Hematopoietic multipotent progenitor cell treated with erythropoietin and hydrocortisone succinate and interleukin-3 and kit ligand, for 4 days (in vitro differentiated cells): ENCODE results near the gene CRELD2.

Source experiments
- DNase-seq: peaks from one replicate; pipeline ENCODE4 v3.0.0-alpha.2; 2015

Gene CRELD2

DNA sequence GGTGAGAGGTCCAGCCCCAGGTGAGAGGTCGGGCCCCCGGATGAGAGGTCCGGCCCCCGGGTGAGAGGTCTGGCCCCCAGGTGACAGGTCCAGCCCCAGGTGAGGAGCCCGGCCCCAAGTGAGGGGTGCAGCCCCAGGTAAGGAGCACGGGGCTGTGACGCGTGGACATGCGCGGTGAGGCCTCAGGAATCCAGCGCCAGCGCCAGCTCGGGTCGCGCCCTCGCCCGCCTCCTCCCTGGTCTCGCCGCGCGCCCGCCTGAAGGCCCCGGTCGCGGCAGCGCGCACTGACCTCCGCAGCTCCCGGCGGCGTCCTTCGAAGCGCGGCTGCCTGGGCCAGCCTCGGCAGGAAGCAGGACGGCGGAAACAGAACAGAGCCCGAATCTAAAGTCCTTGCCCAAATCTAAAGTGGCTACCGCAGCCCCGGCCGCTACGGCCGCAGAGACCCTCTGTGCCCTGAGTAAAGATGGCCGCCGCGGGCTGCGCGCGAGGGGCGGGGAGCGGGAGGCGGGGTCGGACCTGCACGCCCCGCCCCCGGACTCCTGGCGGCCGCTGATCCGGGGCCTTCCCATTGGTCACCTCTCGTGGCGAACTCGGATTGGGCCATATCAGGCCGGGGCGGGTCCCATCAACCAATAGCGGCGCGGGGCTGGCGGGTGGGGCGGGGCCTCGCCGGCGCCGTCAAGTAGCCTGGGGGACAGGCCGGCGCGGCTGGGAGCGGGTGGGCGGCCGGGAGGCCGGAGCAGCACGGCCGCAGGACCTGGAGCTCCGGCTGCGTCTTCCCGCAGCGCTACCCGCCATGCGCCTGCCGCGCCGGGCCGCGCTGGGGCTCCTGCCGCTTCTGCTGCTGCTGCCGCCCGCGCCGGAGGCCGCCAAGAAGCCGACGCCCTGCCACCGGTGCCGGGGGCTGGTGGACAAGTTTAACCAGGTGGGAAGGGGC, at the start of gene CRELD2, which contains the start of gene ALG12:
Gene CRELD2 (plus strand): TSS at position 661 of the 937 bp plus-strand sequence. CDS start 136 bp downstream, at position 797.
Gene ALG12 (minus strand): TSS at position 465 of the 937 bp plus-strand sequence. CDS start 4,673 bp downstream, outside the sequence.
- peak; percentile 98 for DNase-seq

DNA sequence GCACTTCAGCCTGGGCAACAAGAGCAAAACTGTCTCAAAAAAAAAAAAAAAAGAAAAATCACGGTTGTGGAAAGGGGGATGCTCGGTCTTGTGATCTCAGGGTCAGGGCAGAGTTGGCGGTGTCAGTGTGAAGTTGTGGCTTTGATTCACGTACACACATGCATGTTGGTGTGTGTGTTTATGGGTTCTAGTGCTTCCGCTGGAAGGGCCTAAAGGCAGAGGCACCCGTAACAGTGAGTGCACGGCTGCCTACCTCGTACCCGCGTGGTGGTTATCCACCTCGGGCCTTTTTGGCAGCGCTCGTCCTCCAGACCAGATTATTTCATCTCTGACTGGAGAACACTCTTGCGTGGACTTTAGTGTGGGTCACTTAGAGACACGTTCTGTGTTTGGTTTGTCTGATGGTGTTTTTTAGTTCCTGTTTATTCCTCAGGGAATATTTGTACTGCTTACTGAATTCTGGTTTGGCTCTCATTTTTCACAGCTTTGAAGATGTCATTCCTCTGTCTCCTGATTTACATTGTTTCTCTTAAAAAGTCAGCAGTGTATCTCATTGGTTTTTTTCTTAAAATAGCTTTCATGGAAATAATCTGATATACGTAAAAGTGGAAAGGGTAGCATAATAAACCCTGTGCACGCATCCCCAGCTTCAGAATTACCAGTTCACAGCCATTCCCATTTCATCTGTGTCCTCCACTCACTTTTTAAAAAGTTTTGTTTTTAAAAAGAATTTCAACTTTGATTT, 49.2 kb upstream of the CRELD2 start:
- DNase-seq: no peak

GRCh38 chr22:49869845-49870712, 48.4 kb upstream of the CRELD2 start:
- DNase-seq: peak; percentile 73

DNA sequence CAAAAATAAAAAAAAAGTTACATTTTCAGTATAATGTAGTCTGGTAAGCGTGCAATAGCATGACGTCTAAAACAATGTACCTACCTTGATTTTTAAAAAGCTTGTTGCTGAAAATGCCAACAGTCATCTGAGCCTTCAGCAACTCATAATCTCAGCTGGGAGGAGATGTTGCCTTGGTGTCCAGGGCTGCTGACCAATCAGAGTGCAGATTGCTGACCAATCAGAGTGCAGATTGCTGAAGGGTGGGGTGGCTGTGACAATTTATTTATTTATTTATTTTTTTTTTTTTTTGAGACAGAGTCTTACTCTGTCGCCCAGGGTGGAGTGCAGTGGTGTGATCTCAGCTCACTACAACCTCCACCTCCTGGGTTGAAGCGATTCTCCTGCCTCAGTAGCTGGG, 47.0 kb upstream of the CRELD2 start:
- peak; percentile 36 for DNase-seq

- no peak for DNase-seq
Measured at GRCh38 chr22:49872347-49872746, 46.1 kb upstream of the CRELD2 start.

DNA sequence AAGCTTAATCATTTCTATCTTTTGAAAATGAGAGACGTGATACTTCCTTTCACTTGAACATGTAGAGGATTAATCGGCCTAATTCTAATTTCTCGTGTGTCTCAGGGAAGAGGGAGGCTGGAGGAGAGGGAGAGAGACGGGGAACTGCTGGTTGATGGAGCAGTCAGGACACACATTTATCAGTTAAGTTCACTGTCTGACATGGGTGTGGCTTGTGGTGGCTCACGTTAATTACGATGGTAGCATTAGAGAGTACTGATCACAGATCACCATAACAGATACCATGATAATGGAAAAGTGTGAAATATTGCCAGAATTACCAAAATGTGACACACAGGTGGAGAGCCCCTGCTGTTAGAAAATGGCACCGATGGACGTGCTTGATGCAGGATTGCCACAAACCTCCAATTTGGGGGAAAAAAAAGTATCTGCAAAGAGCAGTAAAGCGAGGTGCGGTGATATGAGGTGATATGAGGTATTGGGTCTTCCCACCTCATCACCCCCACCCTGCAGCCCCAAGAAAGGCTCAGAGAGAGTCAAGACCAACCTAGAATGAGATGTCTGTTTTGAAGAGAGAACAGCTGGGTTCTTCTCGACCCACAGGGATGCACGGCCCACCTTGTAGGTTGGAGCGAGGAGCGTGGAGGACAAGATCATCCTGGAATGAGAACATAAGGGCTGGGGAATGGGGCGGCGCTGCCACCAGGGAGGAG, 45.0 kb upstream of the CRELD2 start:
- no peak for DNase-seq

GRCh38 chr22:49877642-49878041, 40.8 kb upstream of the CRELD2 start:
- DNase-seq: no peak

- DNase-seq: peak; percentile 35
Measured at GRCh38 chr22:49878206-49878605, 40.2 kb upstream of the CRELD2 start.

DNA sequence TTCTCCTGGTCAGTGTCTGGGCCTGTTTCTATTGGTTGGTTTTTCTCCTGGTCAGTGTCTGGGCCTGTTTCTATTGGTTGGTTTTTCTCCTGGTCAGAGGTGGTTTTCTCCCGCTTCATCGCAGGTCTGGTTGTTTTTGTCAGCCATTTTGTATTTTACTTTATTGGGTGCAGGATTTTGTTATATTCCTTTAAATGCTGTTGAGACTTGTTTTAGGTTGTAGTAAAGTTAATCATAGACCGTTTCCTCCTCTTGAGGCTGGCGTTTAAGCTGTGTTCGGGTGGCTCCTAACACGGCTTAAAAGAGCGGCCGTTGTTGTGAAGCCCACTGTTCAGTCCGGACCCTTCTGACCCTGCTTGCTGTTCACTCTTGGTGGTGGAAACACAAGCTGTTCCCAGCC, 38.6 kb upstream of the CRELD2 start:
- DNase-seq: no peak

- peak; percentile 51 for DNase-seq
Measured at GRCh38 chr22:49880281-49880680, 38.2 kb upstream of the CRELD2 start.

- no peak for DNase-seq
Measured at GRCh38 chr22:49881856-49882255, 36.6 kb upstream of the CRELD2 start.

- DNase-seq: no peak
Measured at GRCh38 chr22:49882519-49883293, 35.7 kb upstream of the CRELD2 start.

DNA sequence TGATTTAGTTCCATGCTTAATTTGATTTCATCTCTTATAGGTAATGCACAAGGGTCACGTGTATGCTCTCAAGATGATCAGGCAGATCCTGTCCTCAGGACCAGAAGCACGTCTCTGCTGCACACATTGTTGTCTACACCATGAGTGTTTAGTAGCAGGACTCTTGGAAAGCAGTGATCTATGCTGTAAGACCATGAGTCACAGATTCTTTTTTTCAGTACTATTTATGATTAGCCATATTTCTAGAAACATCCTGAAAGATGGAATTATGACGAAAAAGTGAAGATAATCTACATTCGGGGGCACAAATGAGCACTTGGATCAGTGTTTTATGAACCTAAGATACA, 35.2 kb upstream of the CRELD2 start:
- DNase-seq: no peak

- DNase-seq: no peak
Measured at GRCh38 chr22:49884075-49884474, 34.4 kb upstream of the CRELD2 start.

DNA sequence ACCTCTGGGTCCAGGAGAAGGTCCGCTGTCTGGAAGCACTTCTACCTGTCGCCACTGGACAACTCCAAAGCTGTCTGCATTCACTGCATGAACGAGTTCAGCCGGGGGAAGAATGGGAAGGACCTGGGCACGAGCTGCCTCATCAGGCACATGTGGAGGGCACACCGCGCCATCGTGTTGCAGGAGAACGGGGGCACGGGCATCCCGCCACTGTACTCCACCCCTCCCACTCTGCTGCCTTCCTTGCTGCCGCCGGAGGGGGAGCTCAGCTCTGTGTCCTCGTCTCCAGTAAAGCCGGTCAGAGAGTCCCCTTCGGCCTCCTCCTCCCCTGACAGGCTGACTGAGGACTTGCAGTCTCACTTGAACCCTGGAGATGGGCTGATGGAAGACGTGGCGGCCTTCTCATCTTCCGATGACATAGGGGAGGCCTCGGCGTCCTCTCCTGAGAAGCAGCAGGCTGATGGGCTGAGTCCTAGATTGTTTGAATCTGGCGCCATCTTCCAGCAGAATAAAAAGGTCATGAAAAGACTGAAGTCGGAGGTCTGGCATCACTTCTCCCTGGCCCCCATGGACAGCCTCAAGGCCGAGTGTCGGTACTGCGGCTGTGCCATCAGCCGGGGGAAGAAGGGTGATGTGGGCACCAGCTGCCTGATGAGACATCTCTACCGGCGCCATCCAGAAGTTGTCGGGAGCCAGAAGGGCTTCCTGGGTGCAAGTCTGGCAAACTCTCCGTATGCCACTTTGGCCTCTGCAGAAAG, 33.8 kb upstream of the CRELD2 start:
- DNase-seq: no peak

DNA sequence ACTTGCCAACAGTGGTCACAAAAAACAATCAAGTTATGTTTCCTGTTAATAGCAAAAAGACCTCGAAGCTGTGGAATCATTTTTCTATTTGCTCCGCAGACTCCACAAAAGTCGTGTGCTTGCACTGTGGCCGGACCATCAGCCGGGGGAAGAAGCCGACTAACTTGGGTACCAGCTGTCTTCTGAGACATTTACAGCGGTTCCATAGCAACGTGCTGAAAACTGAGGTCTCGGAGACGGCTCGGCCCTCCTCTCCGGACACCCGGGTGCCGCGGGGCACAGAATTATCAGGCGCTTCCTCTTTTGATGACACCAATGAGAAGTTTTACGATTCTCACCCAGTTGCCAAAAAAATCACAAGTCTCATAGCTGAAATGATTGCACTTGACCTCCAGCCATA, 33.2 kb upstream of the CRELD2 start:
- DNase-seq: no peak

DNA sequence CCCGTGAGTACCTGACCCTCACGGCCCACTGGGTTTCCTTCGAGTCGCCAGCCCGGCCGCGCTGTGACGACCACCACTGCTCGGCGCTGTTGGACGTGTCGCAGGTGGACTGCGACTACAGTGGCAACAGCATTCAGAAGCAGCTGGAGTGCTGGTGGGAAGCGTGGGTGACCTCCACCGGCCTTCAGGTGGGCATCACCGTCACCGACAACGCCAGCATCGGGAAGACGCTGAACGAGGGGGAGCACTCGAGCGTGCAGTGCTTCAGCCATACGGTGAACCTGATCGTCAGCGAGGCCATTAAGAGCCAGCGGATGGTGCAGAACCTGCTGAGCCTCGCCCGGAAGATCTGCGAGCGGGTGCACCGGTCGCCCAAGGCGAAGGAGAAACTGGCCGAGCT, 32.6 kb upstream of the CRELD2 start:
- no peak for DNase-seq

DNA sequence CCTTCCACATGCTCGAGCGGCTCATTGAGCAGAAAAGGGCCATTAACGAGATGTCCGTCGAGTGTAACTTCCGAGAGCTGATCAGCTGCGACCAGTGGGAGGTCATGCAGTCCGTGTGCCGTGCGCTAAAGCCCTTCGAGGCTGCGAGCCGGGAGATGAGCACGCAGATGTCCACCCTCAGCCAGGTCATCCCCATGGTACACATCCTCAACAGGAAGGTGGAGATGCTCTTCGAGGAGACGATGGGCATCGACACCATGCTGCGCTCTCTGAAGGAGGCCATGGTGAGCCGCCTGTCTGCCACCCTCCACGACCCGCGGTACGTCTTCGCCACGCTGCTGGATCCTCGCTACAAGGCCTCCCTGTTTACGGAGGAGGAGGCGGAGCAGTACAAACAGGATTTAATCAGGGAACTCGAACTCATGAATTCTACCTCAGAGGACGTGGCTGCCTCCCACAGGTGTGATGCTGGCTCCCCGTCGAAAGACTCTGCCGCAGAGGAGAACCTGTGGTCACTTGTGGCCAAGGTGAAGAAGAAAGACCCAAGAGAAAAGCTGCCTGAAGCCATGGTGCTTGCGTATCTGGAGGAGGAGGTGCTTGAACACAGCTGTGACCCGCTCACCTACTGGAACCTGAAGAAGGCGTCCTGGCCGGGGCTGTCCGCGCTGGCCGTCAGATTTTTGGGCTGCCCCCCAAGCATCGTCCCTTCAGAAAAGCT, 31.9 kb upstream of the CRELD2 start:
- no peak for DNase-seq

DNA sequence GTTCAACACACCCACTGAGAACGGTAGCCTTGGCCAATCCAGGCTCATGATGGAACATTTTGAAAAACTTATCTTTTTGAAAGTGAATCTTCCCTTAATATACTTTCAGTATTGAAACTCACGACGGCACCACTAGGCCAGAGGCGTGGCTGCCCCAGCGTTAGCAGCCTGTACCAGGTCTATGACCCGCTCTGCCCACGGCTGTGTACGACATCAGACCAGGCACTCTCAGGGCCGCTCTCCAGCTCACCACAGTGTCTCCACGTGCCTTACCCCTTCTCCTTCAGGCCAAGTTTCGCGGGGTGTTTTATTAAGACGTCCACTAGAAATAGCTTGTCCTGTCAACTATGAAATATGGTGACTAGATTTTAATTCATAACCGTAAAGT, 31.4 kb upstream of the CRELD2 start:
- no peak for DNase-seq

- DNase-seq: no peak
Measured at GRCh38 chr22:49887702-49888101, 30.7 kb upstream of the CRELD2 start.
